HL-60 (cell line): Measurements from ENCODE around the gene UBE2L6.
A peak's percentile ranks its signal among the peaks of the same experiment; 100 is the strongest.

Source experiments
- DNase-seq, 2 experiments: peaks; one replicate each; pipeline ENCODE4 v3.0.0-alpha.2; 2010 to 2020; ENCODE audit warnings: low read depth in 1 of 2, low spot score in 1 of 2
- H3K27ac ChIP-seq: fragments of 250-450 bp; sonication (Bioruptor Pico); replicated peaks from 2 replicates; pipeline ENCODE4 v1.5.1; 2020; ENCODE audit warnings: mild to moderate bottlenecking, moderate library complexity
- H3K27me3 ChIP-seq: fragments of 250-450 bp; sonication (Bioruptor Pico); 2 replicates; pipeline ENCODE4 v1.5.1; 2021; ENCODE audit warnings: mild to moderate bottlenecking, moderate library complexity; ENCODE audit not compliant: insufficient read depth, poor library complexity, severe bottlenecking
- H3K4me3 ChIP-seq: replicated peaks from 2 replicates; pipeline ENCODE4 v1.5.1; 2011; ENCODE audit warnings: mild to moderate bottlenecking, control low read depth, low read length; ENCODE audit not compliant: insufficient read depth
- CTCF ChIP-seq: IDR thresholded peaks from one replicate; pipeline ENCODE4 v1.5.1; 2011; ENCODE audit warnings: low read length, control low read depth, inconsistent platforms; ENCODE audit not compliant: insufficient read depth
- GABPA ChIP-seq: IDR thresholded peaks from 2 replicates; pipeline ENCODE4 v1.6.1; 2012; ENCODE audit warnings: low read depth
- POLR2AphosphoS5 ChIP-seq: IDR thresholded peaks from 2 replicates; pipeline ENCODE4 v1.6.1; 2012; ENCODE audit warnings: low read depth
- REST ChIP-seq: IDR thresholded peaks from 2 replicates; pipeline ENCODE4 v1.6.1; 2012; ENCODE audit warnings: low read depth; ENCODE audit not compliant: insufficient replicate concordance
- SPI1 ChIP-seq: IDR thresholded peaks from 2 replicates; pipeline ENCODE4 v1.6.1; 2012; ENCODE audit warnings: low read depth, mild to moderate bottlenecking, borderline replicate concordance

UBE2L6 gene

GRCh38 chr11:57566905-57567514 is 462 bp downstream of the UBE2L6 start:
- Histone ChIP-seq H3K4me3 (peak overlapping the region; percentile 90), H3K27ac (no peak overlapping the region; the same call in 1 of the 2 replicates), H3K27me3 (no peaks in the 10 kb centered on the region)
- TF ChIP-seq POLR2AphosphoS5 = no peak
- no peak for TF ChIP-seq REST
- no peak for TF ChIP-seq GABPA
- no peak for TF ChIP-seq SPI1
- TF ChIP-seq CTCF = no peak
- no peak for DNase-seq

GRCh38 chr11:57566005-57566904 is 1.2 kb downstream of the UBE2L6 start:
- DNase-seq = peak in 1 of 2 experiments; percentile 29
- TF ChIP-seq SPI1 (peak; percentile 32; the same call in 1 of the 2 replicates), GABPA (no peak)
- no peaks in the 10 kb centered on the region for H3K27me3 ChIP-seq
- peak overlapping the region; percentile 90 for H3K4me3 ChIP-seq
- peak overlapping the region; percentile 51 for H3K27ac ChIP-seq

- TF ChIP-seq SPI1 (no peak), POLR2AphosphoS5 (no peak), REST (no peak), CTCF (no peak), GABPA (no peak)
- Histone ChIP-seq H3K4me3 (no peak overlapping the region), H3K27me3 (no peaks in the 10 kb centered on the region), H3K27ac (no peak overlapping the region)
- DNase-seq = no peak
These were observed 4.9 kb downstream of the UBE2L6 start for GRCh38 chr11:57562596-57562995.

- Histone ChIP-seq H3K27ac (no peak overlapping the region), H3K27me3 (no peaks in the 10 kb centered on the region), H3K4me3 (no peak overlapping the region)
- DNase-seq = no peak
- no peak for TF ChIP-seq REST
- no peak for TF ChIP-seq GABPA
- no peak for TF ChIP-seq CTCF
- no peak for TF ChIP-seq POLR2AphosphoS5
- TF ChIP-seq SPI1 = no peak
These were observed 7.3 kb downstream of the UBE2L6 start for GRCh38 chr11:57560146-57560545.
